Adipocyte (in vitro differentiated cells): Measurements from ENCODE around the gene TSN.
"Not testable (repeated sequence)": the region's sequence is repeated elsewhere in the genome, so short reads cannot be mapped to it uniquely, and the experiment has no call there.

ENCODE experiments used
- DNase-seq: peaks from one replicate; pipeline ENCODE4 v3.0.0-alpha.2; 2015; ENCODE audit warnings: low read depth
- H3K27me3 ChIP-seq: replicated peaks from 2 replicates; pipeline ENCODE4 v1.7.0; 2013; ENCODE audit warnings: mild to moderate bottlenecking, low read length, moderate library complexity; ENCODE audit not compliant: control insufficient read depth, insufficient read depth
- H3K36me3 ChIP-seq: 2 replicates; pipeline ENCODE4 v1.7.0; 2013; ENCODE audit warnings: low read length, mild to moderate bottlenecking, moderate library complexity; ENCODE audit not compliant: control insufficient read depth, insufficient read depth, severe bottlenecking
- H3K4me1 ChIP-seq: 2 replicates; pipeline ENCODE4 v1.7.0; 2013; ENCODE audit warnings: mild to moderate bottlenecking, low read length, moderate library complexity; ENCODE audit not compliant: control insufficient read depth, insufficient read depth
- H3K4me3 ChIP-seq: 2 replicates; pipeline ENCODE4 v1.7.0; 2013; ENCODE audit warnings: mild to moderate bottlenecking, low read length, moderate library complexity
- H3K9ac ChIP-seq: 2 replicates; pipeline ENCODE4 v1.7.0; 2013; ENCODE audit warnings: mild to moderate bottlenecking, low read length, moderate library complexity
- H3K9me3 ChIP-seq: 2 replicates; pipeline ENCODE4 v1.7.0; 2013; ENCODE audit warnings: mild to moderate bottlenecking, low read length, moderate library complexity; ENCODE audit not compliant: control insufficient read depth

TSN gene

GRCh38 chr2:121723316-121723715, 32.1 kb upstream of the TSN start:
- Histone ChIP-seq H3K4me1 (peaks cover 18% of the 10 kb centered on the region), H3K36me3 (peaks cover 21% of the 10 kb centered on the region), H3K27me3 (no peaks in the 10 kb centered on the region), H3K9ac (no peak overlapping the region), H3K9me3 (no peaks in the 10 kb centered on the region), H3K4me3 (no peak overlapping the region)
- no peak for DNase-seq

GRCh38 chr2:121727332-121727731, 28.1 kb upstream of the TSN start:
- DNase-seq: no peak
- peaks cover 61% of the 10 kb centered on the region for H3K36me3 ChIP-seq
- H3K27me3 ChIP-seq: no peaks in the 10 kb centered on the region
- H3K4me1 ChIP-seq: peaks cover 11% of the 10 kb centered on the region
- H3K9me3 ChIP-seq: no peaks in the 10 kb centered on the region
- no peak overlapping the region for H3K4me3 ChIP-seq
- H3K9ac ChIP-seq: no peak overlapping the region

GRCh38 chr2:121727950-121728349, 27.5 kb upstream of the TSN start:
- Histone ChIP-seq H3K4me3 (no peak overlapping the region), H3K27me3 (no peaks in the 10 kb centered on the region), H3K9ac (no peak overlapping the region), H3K36me3 (peaks cover 63% of the 10 kb centered on the region), H3K4me1 (peaks cover 5% of the 10 kb centered on the region), H3K9me3 (no peaks in the 10 kb centered on the region)
- no peak for DNase-seq

GRCh38 chr2:121731366-121731765, 24.1 kb upstream of the TSN start:
- no peak for DNase-seq
- no peaks in the 10 kb centered on the region for H3K27me3 ChIP-seq
- no peak overlapping the region for H3K9ac ChIP-seq
- H3K9me3 ChIP-seq: no peaks in the 10 kb centered on the region
- H3K36me3 ChIP-seq: peaks cover 78% of the 10 kb centered on the region
- no peak overlapping the region for H3K4me3 ChIP-seq
- H3K4me1 ChIP-seq: peaks cover 9% of the 10 kb centered on the region

GRCh38 chr2:121734544-121734943, 20.9 kb upstream of the TSN start:
- H3K4me1 ChIP-seq, H3K27me3 ChIP-seq, DNase-seq, H3K9ac ChIP-seq, H3K9me3 ChIP-seq: not testable (repeated sequence)
- H3K36me3 ChIP-seq: peaks cover 47% of the 10 kb centered on the region
- H3K4me3 ChIP-seq: peak overlapping the region; percentile 98

- H3K9ac ChIP-seq: peak overlapping the region; percentile 95
- H3K36me3 ChIP-seq: peaks cover 37% of the 10 kb centered on the region
- H3K9me3 ChIP-seq: no peaks in the 10 kb centered on the region
- no peaks in the 10 kb centered on the region for H3K27me3 ChIP-seq
- peak overlapping the region; percentile 98 for H3K4me3 ChIP-seq
- H3K4me1 ChIP-seq: peaks cover 9% of the 10 kb centered on the region
- peak; percentile 27 for DNase-seq
These were observed 19.9 kb upstream of the TSN start for GRCh38 chr2:121735518-121736074.

GRCh38 chr2:121736140-121736461, 19.4 kb upstream of the TSN start:
- peaks cover 32% of the 10 kb centered on the region for H3K36me3 ChIP-seq
- H3K9ac ChIP-seq: peak overlapping the region; percentile 95
- peaks cover 9% of the 10 kb centered on the region for H3K4me1 ChIP-seq
- no peaks in the 10 kb centered on the region for H3K27me3 ChIP-seq
- no peak for DNase-seq
- peak overlapping the region; percentile 98 for H3K4me3 ChIP-seq
- H3K9me3 ChIP-seq: no peaks in the 10 kb centered on the region

GRCh38 chr2:121736462-121737336, 18.8 kb upstream of the TSN start, which contains the start of gene NIFK:
Gene NIFK (minus strand): TSS chr2:121736875. CDS start chr2:121736850, 25 bp downstream.
- H3K4me3 ChIP-seq: peak within 1 kb of the TSS; percentile 98
- H3K9me3 ChIP-seq: no peaks in the 10 kb centered on the region
- H3K36me3 ChIP-seq: peaks cover 26% of the 10 kb centered on the region
- peaks cover 9% of the 10 kb centered on the region for H3K4me1 ChIP-seq
- peak within 1 kb of the TSS; percentile 95 for H3K9ac ChIP-seq
- peak; percentile 100 for DNase-seq
- H3K27me3 ChIP-seq: no peaks in the 10 kb centered on the region

GRCh38 chr2:121740973-121741372, 14.5 kb upstream of the TSN start:
- DNase-seq: no peak
- H3K4me3 ChIP-seq: no peak overlapping the region
- no peaks in the 10 kb centered on the region for H3K27me3 ChIP-seq
- no peaks in the 10 kb centered on the region for H3K4me1 ChIP-seq
- no peak overlapping the region for H3K9ac ChIP-seq
- no peaks in the 10 kb centered on the region for H3K9me3 ChIP-seq
- H3K36me3 ChIP-seq: no peaks in the 10 kb centered on the region

GRCh38 chr2:121741450-121741849, 14.0 kb upstream of the TSN start:
- Histone ChIP-seq H3K9me3 (no peaks in the 10 kb centered on the region), H3K9ac (no peak overlapping the region), H3K36me3 (no peaks in the 10 kb centered on the region), H3K27me3 (no peaks in the 10 kb centered on the region), H3K4me3 (no peak overlapping the region), H3K4me1 (no peaks in the 10 kb centered on the region)
- no peak for DNase-seq

- no peak overlapping the region for H3K9ac ChIP-seq
- no peaks in the 10 kb centered on the region for H3K4me1 ChIP-seq
- no peaks in the 10 kb centered on the region for H3K27me3 ChIP-seq
- no peaks in the 10 kb centered on the region for H3K9me3 ChIP-seq
- no peak overlapping the region for H3K4me3 ChIP-seq
- no peaks in the 10 kb centered on the region for H3K36me3 ChIP-seq
- DNase-seq: no peak
These were observed 9.3 kb upstream of the TSN start for GRCh38 chr2:121746071-121746578.
